ENCODE data around the gene ADGRE3.

GRCh38 chr19:14575428-14575980, 99.1 kb downstream of the ADGRE3 start:
- TF ChIP-seq, protein P1, sequence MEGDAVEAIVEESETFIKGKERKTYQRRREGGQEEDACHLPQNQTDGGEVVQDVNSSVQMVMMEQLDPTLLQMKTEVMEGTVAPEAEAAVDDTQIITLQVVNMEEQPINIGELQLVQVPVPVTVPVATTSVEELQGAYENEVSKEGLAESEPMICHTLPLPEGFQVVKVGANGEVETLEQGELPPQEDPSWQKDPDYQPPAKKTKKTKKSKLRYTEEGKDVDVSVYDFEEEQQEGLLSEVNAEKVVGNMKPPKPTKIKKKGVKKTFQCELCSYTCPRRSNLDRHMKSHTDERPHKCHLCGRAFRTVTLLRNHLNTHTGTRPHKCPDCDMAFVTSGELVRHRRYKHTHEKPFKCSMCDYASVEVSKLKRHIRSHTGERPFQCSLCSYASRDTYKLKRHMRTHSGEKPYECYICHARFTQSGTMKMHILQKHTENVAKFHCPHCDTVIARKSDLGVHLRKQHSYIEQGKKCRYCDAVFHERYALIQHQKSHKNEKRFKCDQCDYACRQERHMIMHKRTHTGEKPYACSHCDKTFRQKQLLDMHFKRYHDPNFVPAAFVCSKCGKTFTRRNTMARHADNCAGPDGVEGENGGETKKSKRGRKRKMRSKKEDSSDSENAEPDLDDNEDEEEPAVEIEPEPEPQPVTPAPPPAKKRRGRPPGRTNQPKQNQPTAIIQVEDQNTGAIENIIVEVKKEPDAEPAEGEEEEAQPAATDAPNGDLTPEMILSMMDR (IDR thresholded peaks at IDR 0.05), result no peak
- TF ChIP-seq EZH2 (IDR thresholded peaks at IDR 0.05; ENCODE audit: borderline replicate concordance, insufficient read depth, low read depth, low read length, poor library complexity, severe bottlenecking), result no peak
